Neural cell (in vitro differentiated cells): ENCODE data around the gene AKR1E2.

Source experiments
- CTCF ChIP-seq: fragments of 450-650 bp; IDR thresholded peaks from 2 replicates; pipeline ENCODE4 v1.5.1; 2014; ENCODE audit warnings: antibody characterized with exemption, mild to moderate bottlenecking, moderate library complexity; ENCODE audit not compliant: poor library complexity, severe bottlenecking
- EP300 ChIP-seq: fragments of 450-650 bp; conservative IDR thresholded peaks from 2 replicates; pipeline ENCODE4 v1.6.1; 2014; ENCODE audit warnings: antibody characterized with exemption, mild to moderate bottlenecking, moderate library complexity; ENCODE audit not compliant: poor library complexity, severe bottlenecking
- MXI1 ChIP-seq: fragments of 450-650 bp; conservative IDR thresholded peaks from 2 replicates; pipeline ENCODE4 v1.6.1; 2014; ENCODE audit warnings: antibody characterized with exemption, mild to moderate bottlenecking; ENCODE audit not compliant: poor library complexity, severe bottlenecking

GRCh38 chr10:4889959-4890358 is 64.0 kb downstream of the AKR1E2 start:
- TF ChIP-seq CTCF (no peak), MXI1 (no peak), EP300 (no peak)
